ENCODE results near the gene FOXM1.

GRCh38 chr12:2812290-2813213 lies 64.4 kb downstream of the FOXM1 start, which contains the start of gene ITFG2:
- no peak for TF ChIP-seq CTCF (IDR thresholded peaks at IDR 0.05; ENCODE audit: borderline replicate concordance, extremely low read depth, low read length, poor library complexity, severe bottlenecking)
- no peak for TF ChIP-seq EZH2 (IDR thresholded peaks at IDR 0.05; ENCODE audit: borderline replicate concordance, low read depth, low read length, severe bottlenecking)
